Suprapubic skin (tissue), 4 donors: Measurements from ENCODE around the gene EDA. TPM values are rescaled to one million over a fixed set of nuclear protein-coding genes. Genes with fewer than 3 reads are reported as not detected.

Experiments
- DNase-seq, 2 donors: peaks; one replicate each; pipeline ENCODE4 v3.0.0-alpha.2; 2019; ENCODE audit warnings: low spot score in 2 of 2
- H3K27ac ChIP-seq: fragments of 200-600 bp; sonication (generic); one replicate; pipeline ENCODE4 v1.5.1; 2019
- H3K27me3 ChIP-seq: fragments of 200-600 bp; sonication (generic); one replicate; pipeline ENCODE4 v1.5.1; 2019
- H3K36me3 ChIP-seq: fragments of 200-600 bp; sonication (generic); one replicate; pipeline ENCODE4 v1.5.1; 2019
- H3K4me1 ChIP-seq: fragments of 200-600 bp; sonication (generic); one replicate; pipeline ENCODE4 v1.5.1; 2019
- H3K4me3 ChIP-seq: fragments of 200-600 bp; sonication (generic); one replicate; pipeline ENCODE4 v1.5.1; 2019; ENCODE audit warnings: mild to moderate bottlenecking
- H3K9me3 ChIP-seq: fragments of 200-600 bp; sonication (generic); one replicate; pipeline ENCODE4 v1.5.1; 2019
- CTCF ChIP-seq, 2 donors: fragments of 200-600 bp in 1 of 2; fragments of 450-650 bp in 1 of 2; sonication (generic) in 1 of 2; IDR thresholded peaks; one replicate each; pipeline ENCODE4 v1.5.1; 2016 to 2019; ENCODE audit warnings: antibody characterized with exemption in 2 of 2, mild to moderate bottlenecking in 1 of 2, moderate library complexity in 1 of 2
- EP300 ChIP-seq: sonication (generic); formaldehyde crosslinking; IDR thresholded peaks from one replicate; pipeline ENCODE4 v1.6.1; 2017; ENCODE audit warnings: antibody characterized with exemption
- POLR2A ChIP-seq, 2 donors: fragments of 450-650 bp; IDR thresholded peaks; one replicate each; pipeline ENCODE4 v1.6.1; 2017; ENCODE audit warnings: antibody characterized with exemption in 2 of 2, mild to moderate bottlenecking in 2 of 2, moderate library complexity in 2 of 2
- POLR2AphosphoS5 ChIP-seq, 3 donors: sonication (generic); formaldehyde crosslinking; IDR thresholded peaks; one replicate each; pipeline ENCODE4 v1.6.1; 2017; ENCODE audit warnings: antibody characterized with exemption in 3 of 3
- WGBS: methylation state at CpG from one replicate; pipeline ENCODE4 v1.1.5; 2018; 5-methylcytosine and 5-hydroxymethylcytosine counted together
- total RNA-seq, 4 donors: library from RNA; depleted of rRNA; stranded (reverse); fragments of >200 nt; gene quantifications; one replicate each; pipeline ENCODE4 v1.1.0, GENCODE V29; 2016

The EDA gene
- total RNA-seq, 4 donors from 2014 or later = 5.6 to 10.9 (median 7.5) TPM

- 80% methylated on average over 11 of the region's 11 CpGs for WGBS
- Histone ChIP-seq H3K27ac (no peak overlapping the region), H3K4me3 (no peak overlapping the region), H3K4me1 (no peaks in the 10 kb centered on the region), H3K27me3 (no peaks in the 10 kb centered on the region), H3K9me3 (no peaks in the 10 kb centered on the region), H3K36me3 (no peaks in the 10 kb centered on the region)
- TF ChIP-seq CTCF (IDR thresholded peaks at IDR 0.05) (no peak), EP300 (no peak), POLR2A (IDR thresholded peaks at IDR 0.05) (no peak), POLR2AphosphoS5 (IDR thresholded peaks at IDR 0.05) (no peak)
- DNase-seq = no peak
These were observed 426.8 kb downstream of the EDA start for GRCh38 chrX:70042399-70043371.

GRCh38 chrX:70043685-70044084, 427.8 kb downstream of the EDA start:
- no peak overlapping the region for H3K27ac ChIP-seq
- 85% methylated on average over 9 of the region's 9 CpGs for WGBS
- H3K4me3 ChIP-seq = no peak overlapping the region
- no peaks in the 10 kb centered on the region for H3K36me3 ChIP-seq
- H3K9me3 ChIP-seq = no peaks in the 10 kb centered on the region
- H3K4me1 ChIP-seq = no peaks in the 10 kb centered on the region
- DNase-seq = no peak
- no peaks in the 10 kb centered on the region for H3K27me3 ChIP-seq
- no peak for TF ChIP-seq EP300
- TF ChIP-seq CTCF (IDR thresholded peaks at IDR 0.05) = no peak
- no peak for TF ChIP-seq POLR2A (IDR thresholded peaks at IDR 0.05)
- TF ChIP-seq POLR2AphosphoS5 (IDR thresholded peaks at IDR 0.05) = no peak

- Histone ChIP-seq H3K9me3 (no peaks in the 10 kb centered on the region), H3K36me3 (no peaks in the 10 kb centered on the region), H3K27me3 (no peaks in the 10 kb centered on the region), H3K4me1 (no peaks in the 10 kb centered on the region), H3K4me3 (no peak overlapping the region), H3K27ac (no peak overlapping the region)
- no peak for TF ChIP-seq EP300
- no peak for TF ChIP-seq POLR2A (IDR thresholded peaks at IDR 0.05)
- no peak for TF ChIP-seq CTCF (IDR thresholded peaks at IDR 0.05)
- 75% methylated on average over 4 of the region's 4 CpGs for whole genome bisulfite sequencing
- no peak for DNase-seq
These were observed 428.8 kb downstream of the EDA start for GRCh38 chrX:70044541-70045245.

- Histone ChIP-seq H3K27me3 (no peaks in the 10 kb centered on the region), H3K4me1 (no peaks in the 10 kb centered on the region), H3K27ac (no peak overlapping the region), H3K9me3 (no peaks in the 10 kb centered on the region), H3K36me3 (no peaks in the 10 kb centered on the region), H3K4me3 (no peak overlapping the region)
- DNase-seq = no peak
- TF ChIP-seq POLR2AphosphoS5 (IDR thresholded peaks at IDR 0.05) = no peak
- TF ChIP-seq POLR2A (IDR thresholded peaks at IDR 0.05) = no peak
- TF ChIP-seq EP300 = no peak
- no peak for TF ChIP-seq CTCF (IDR thresholded peaks at IDR 0.05)
These were observed 431.1 kb downstream of the EDA start for GRCh38 chrX:70046978-70047377.

GRCh38 chrX:70049406-70049805, 433.5 kb downstream of the EDA start:
- H3K27me3 ChIP-seq = no peaks in the 10 kb centered on the region
- H3K9me3 ChIP-seq = no peaks in the 10 kb centered on the region
- no peak for DNase-seq
- no peaks in the 10 kb centered on the region for H3K4me1 ChIP-seq
- H3K4me3 ChIP-seq = no peak overlapping the region
- 78% methylated on average over 3 of the region's 3 CpGs for WGBS
- no peak overlapping the region for H3K27ac ChIP-seq
- no peaks in the 10 kb centered on the region for H3K36me3 ChIP-seq
- no peak for TF ChIP-seq POLR2AphosphoS5 (IDR thresholded peaks at IDR 0.05)
- no peak for TF ChIP-seq POLR2A (IDR thresholded peaks at IDR 0.05)
- no peak for TF ChIP-seq CTCF (IDR thresholded peaks at IDR 0.05)
- TF ChIP-seq EP300 = no peak
